Astrocyte of the cerebellum (primary cell): ENCODE results near the gene MAGEA11.
"Not testable (repeated sequence)": the region's sequence is repeated elsewhere in the genome, so short reads cannot be mapped to it uniquely, and the experiment has no call there.

Experiments used
- DNase-seq: peaks from one replicate; pipeline ENCODE4 v3.0.0-alpha.2; 2011; ENCODE audit warnings: low read depth
- H3K4me3 ChIP-seq: 2 replicates; pipeline ENCODE4 v1.5.1; 2011; ENCODE audit warnings: mild to moderate bottlenecking, low read depth, low read length, moderate library complexity
- CTCF ChIP-seq: IDR thresholded peaks from 2 replicates; pipeline ENCODE4 v1.5.1; 2012; ENCODE audit warnings: low read length, low read depth, moderate library complexity, mild to moderate bottlenecking; ENCODE audit errors: missing control alignments
- in situ Hi-C: cut with HindIII; loops from 2 replicates; pipeline ENCODE4 v1.10.0; 2017; ENCODE audit warnings: low sequenced_read_pairs

Gene MAGEA11

GRCh38 chrX:149711545-149712236 is at the start of gene MAGEA11:
Gene MAGEA11 (plus strand): TSS chrX:149712060. CDS start chrX:149713160, 1,100 bp downstream.
- DNase-seq, result no peak
- in situ Hi-C loops, result no loop called here
- TF ChIP-seq CTCF, result no peak
- H3K4me3 ChIP-seq, result no peak within 1 kb of the TSS

- H3K4me3 ChIP-seq, DNase-seq, in situ Hi-C loops: not testable (repeated sequence)
Observed at GRCh38 chrX:149675088-149675487, 36.8 kb upstream of the MAGEA11 start.

- H3K4me3 ChIP-seq, DNase-seq, in situ Hi-C loops: not testable (repeated sequence)
Observed at GRCh38 chrX:149675554-149675953, 36.3 kb upstream of the MAGEA11 start.

GRCh38 chrX:149679164-149679678 is 32.6 kb upstream of the MAGEA11 start:
- in situ Hi-C loops, DNase-seq, H3K4me3 ChIP-seq: not testable (repeated sequence)

- no peak for TF ChIP-seq CTCF
- in situ Hi-C loops, result no loop called here
- DNase-seq, result no peak
- no peak overlapping the region for H3K4me3 ChIP-seq
Observed at GRCh38 chrX:149681182-149681581, 30.7 kb upstream of the MAGEA11 start.

- TF ChIP-seq CTCF, result no peak
Observed at GRCh38 chrX:149682031-149682430, 29.8 kb upstream of the MAGEA11 start.

GRCh38 chrX:149682956-149683947 is 28.6 kb upstream of the MAGEA11 start:
- no peak for TF ChIP-seq CTCF
- no peak overlapping the region for H3K4me3 ChIP-seq
- in situ Hi-C loops, result no loop called here
- DNase-seq, result no peak

More at GRCh38 chrX:149682031-149682430, 29.8 kb upstream of the MAGEA11 start:
- DNase-seq, result no peak
- in situ Hi-C loops, result no loop called here
- no peak overlapping the region for H3K4me3 ChIP-seq
